Astrocyte (in vitro differentiated cells and primary cell): ENCODE data around the gene NEURL3. TPM values are rescaled to one million over a fixed set of nuclear protein-coding genes. Genes with fewer than 3 reads are reported as not detected.

Experiments
- DNase-seq: peaks from one replicate; pipeline ENCODE4 v3.0.0-alpha.2; 2010; ENCODE audit warnings: low read depth
- FAIRE-seq: peaks from 2 replicates; lab custom pipeline; 2011; peaks lifted over from hg19 to GRCh38; lab: Jason Lieb, UNC
- H2AFZ ChIP-seq: 2 replicates; pipeline ENCODE4 v1.6.0; 2012; ENCODE audit warnings: low read depth, low read length, inconsistent platforms
- H3K27ac ChIP-seq: 2 replicates; pipeline ENCODE4 v1.5.1; 2011; ENCODE audit warnings: low read depth, low read length, inconsistent platforms
- H3K27me3 ChIP-seq: 2 replicates; pipeline ENCODE4 v1.6.0; 2011; ENCODE audit warnings: low read length, inconsistent platforms; ENCODE audit not compliant: insufficient read depth
- H3K36me3 ChIP-seq: 2 replicates; pipeline ENCODE4 v1.5.1; 2011; ENCODE audit warnings: low read length, inconsistent platforms; ENCODE audit not compliant: insufficient read depth
- H3K4me1 ChIP-seq: 2 replicates; pipeline ENCODE4 v1.5.1; 2011; ENCODE audit warnings: low read length, inconsistent platforms; ENCODE audit not compliant: insufficient read depth
- H3K4me2 ChIP-seq: 2 replicates; pipeline ENCODE4 v1.6.0; 2012; ENCODE audit warnings: low read length, inconsistent platforms
- H3K4me3 ChIP-seq: 2 replicates; pipeline ENCODE4 v1.5.1; 2011; ENCODE audit warnings: low read depth, mild to moderate bottlenecking, low read length, inconsistent platforms; ENCODE audit not compliant: insufficient read depth
- H3K79me2 ChIP-seq: 2 replicates; pipeline ENCODE4 v1.6.0; 2012; ENCODE audit warnings: mild to moderate bottlenecking, low read length, inconsistent platforms; ENCODE audit not compliant: insufficient read depth
- H3K9ac ChIP-seq: 2 replicates; pipeline ENCODE4 v1.6.0; 2012; ENCODE audit warnings: mild to moderate bottlenecking, low read length, inconsistent platforms
- H3K9me3 ChIP-seq: 2 replicates; pipeline ENCODE4 v1.5.1; 2012; ENCODE audit warnings: low read depth, mild to moderate bottlenecking, low read length, inconsistent platforms; ENCODE audit not compliant: insufficient read depth
- H4K20me1 ChIP-seq: 2 replicates; pipeline ENCODE4 v1.6.0; 2012; ENCODE audit warnings: low read length, inconsistent platforms; ENCODE audit not compliant: insufficient read depth
- H3K27ac Mint-ChIP-seq: one replicate; pipeline ENCODE4 v1.8.0; 2021; ENCODE audit warnings: mild to moderate bottlenecking, mixed read lengths; ENCODE audit not compliant: unreplicated experiment
- H3K27me3 Mint-ChIP-seq: one replicate; pipeline ENCODE4 v1.8.0; 2021; ENCODE audit warnings: low read depth, mixed read lengths; ENCODE audit not compliant: unreplicated experiment
- H3K36me3 Mint-ChIP-seq: one replicate; pipeline ENCODE4 v1.8.0; 2021; ENCODE audit warnings: low read depth, mixed read lengths; ENCODE audit not compliant: unreplicated experiment
- H3K4me1 Mint-ChIP-seq: one replicate; pipeline ENCODE4 v1.8.0; 2021; ENCODE audit warnings: low read depth, mixed read lengths; ENCODE audit not compliant: unreplicated experiment
- H3K4me3 Mint-ChIP-seq: one replicate; pipeline ENCODE4 v1.8.0; 2021; ENCODE audit warnings: mild to moderate bottlenecking, moderate library complexity, mixed read lengths; ENCODE audit not compliant: unreplicated experiment
- H3K9me3 Mint-ChIP-seq: one replicate; pipeline ENCODE4 v1.8.0; 2021; ENCODE audit warnings: mild to moderate bottlenecking, mixed read lengths; ENCODE audit not compliant: unreplicated experiment
- CTCF ChIP-seq: IDR thresholded peaks from 2 replicates; pipeline ENCODE4 v1.5.1; 2011; ENCODE audit warnings: low read depth, mild to moderate bottlenecking, inconsistent platforms, low read length, moderate library complexity; ENCODE audit not compliant: insufficient read depth
- EZH2 ChIP-seq: IDR thresholded peaks from 2 replicates; pipeline ENCODE4 v1.6.1; 2012; ENCODE audit warnings: mild to moderate bottlenecking, low read length, inconsistent platforms; ENCODE audit not compliant: insufficient read depth
- total RNA-seq: library from RNA; stranded (reverse); gene quantifications from 2 replicates; pipeline ENCODE4 v1.2.1, GENCODE V29; 2021

The NEURL3 gene
- total RNA-seq, 1 donor from 2014 or later, result 0.34 TPM

DNA sequence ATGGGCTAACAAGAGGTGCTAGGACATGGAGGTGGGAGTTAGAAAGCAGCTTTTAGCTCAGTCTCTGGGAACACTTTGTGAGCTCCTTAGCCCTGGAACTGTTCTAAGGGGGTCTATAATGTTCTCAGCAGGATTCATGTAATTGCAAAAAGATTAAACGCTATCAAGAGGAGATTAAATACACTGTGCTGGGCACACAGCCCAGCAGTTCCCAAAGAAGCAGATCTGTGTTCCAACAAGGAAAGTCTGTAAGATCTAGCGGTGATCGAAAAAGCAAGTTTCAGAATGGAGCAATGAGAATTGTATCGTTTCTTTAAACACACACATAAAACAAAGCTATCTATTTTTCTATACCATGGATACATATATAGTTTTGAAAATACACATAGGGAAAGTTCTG, 29.0 kb upstream of the NEURL3 start:
- Histone ChIP-seq H3K4me3 (no peak overlapping the region), H3K36me3 (no peaks in the 10 kb centered on the region), H3K9ac (peak overlapping the region; percentile 3), H3K27me3 (no peaks in the 10 kb centered on the region), H3K9me3 (no peaks in the 10 kb centered on the region), H2AFZ (no peak overlapping the region), H3K79me2 (peaks cover 23% of the 10 kb centered on the region), H3K4me2 (no peak overlapping the region), H3K4me1 (peaks cover 43% of the 10 kb centered on the region), H4K20me1 (peaks cover 22% of the 10 kb centered on the region), H3K27ac (no peak overlapping the region)
- no peak overlapping the region for H3K4me3 Mint-ChIP-seq
- H3K4me1 Mint-ChIP-seq, result peaks cover 17% of the 10 kb centered on the region
- no peak for TF ChIP-seq CTCF
- TF ChIP-seq EZH2, result no peak
- H3K27me3 Mint-ChIP-seq, result peaks cover 2% of the 10 kb centered on the region
- no peaks in the 10 kb centered on the region for H3K9me3 Mint-ChIP-seq
- DNase-seq (no peak), FAIRE-seq (no peak)
- no peaks in the 10 kb centered on the region for H3K36me3 Mint-ChIP-seq
- peak overlapping the region; percentile 17 for H3K27ac Mint-ChIP-seq

DNA sequence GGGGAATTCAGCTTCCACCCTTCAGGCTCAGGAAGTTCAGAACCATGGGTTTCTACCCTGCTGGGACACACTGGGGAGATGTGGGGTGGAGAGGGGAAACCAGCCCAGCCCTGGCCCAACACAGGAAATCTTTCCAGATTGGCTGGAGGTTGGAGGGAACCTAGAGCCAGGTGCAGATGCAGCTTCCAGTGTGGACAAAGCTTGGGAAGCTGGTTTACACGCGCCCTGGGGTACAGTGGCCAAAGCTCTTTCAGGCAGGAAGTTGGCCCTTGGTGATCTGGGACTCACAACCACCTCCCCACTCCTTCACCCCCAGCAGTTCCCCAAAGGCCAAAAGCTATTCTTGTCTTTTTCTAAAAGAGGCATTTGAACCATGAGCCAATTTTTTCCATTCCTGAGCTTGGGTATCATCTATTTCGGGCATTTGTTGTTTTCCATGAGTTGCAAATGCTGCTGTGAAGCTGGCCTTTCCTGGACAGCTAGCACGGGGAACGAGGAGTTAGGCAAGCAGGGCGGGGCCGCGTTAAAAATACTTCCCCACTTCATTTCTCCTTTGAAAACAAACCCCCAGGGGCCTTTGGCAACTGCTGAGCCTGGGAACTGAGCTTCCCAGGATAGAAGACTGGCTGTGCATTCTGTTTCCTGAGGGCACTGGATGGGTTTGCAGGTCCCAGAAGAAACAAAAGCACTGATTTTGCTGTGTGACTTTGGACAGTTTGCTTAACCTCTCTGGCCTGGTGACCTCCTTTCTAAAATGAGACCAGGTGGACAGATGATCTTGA, 28.3 kb upstream of the NEURL3 start:
- Histone ChIP-seq H3K4me1 (peaks cover 39% of the 10 kb centered on the region), H3K4me3 (no peak overlapping the region), H3K27ac (peak overlapping the region; percentile 24), H2AFZ (no peak overlapping the region), H3K27me3 (no peaks in the 10 kb centered on the region), H3K9me3 (no peaks in the 10 kb centered on the region), H3K79me2 (peaks cover 17% of the 10 kb centered on the region), H4K20me1 (peaks cover 16% of the 10 kb centered on the region), H3K4me2 (peak overlapping the region; percentile 9), H3K9ac (peak overlapping the region; percentile 3), H3K36me3 (no peaks in the 10 kb centered on the region)
- Mint-ChIP-seq H3K36me3 (no peaks in the 10 kb centered on the region), H3K27ac (peak overlapping the region; percentile 17), H3K27me3 (peaks cover 2% of the 10 kb centered on the region), H3K4me1 (peaks cover 13% of the 10 kb centered on the region), H3K4me3 (no peak overlapping the region), H3K9me3 (no peaks in the 10 kb centered on the region)
- no peak for TF ChIP-seq CTCF
- no peak for TF ChIP-seq EZH2
- FAIRE-seq, result no peak
- peak; percentile 26 for DNase-seq

GRCh38 chr2:96532641-96533291, 27.6 kb upstream of the NEURL3 start:
- Histone ChIP-seq H3K27ac (peak overlapping the region; percentile 61), H3K9me3 (no peaks in the 10 kb centered on the region), H3K4me2 (peak overlapping the region; percentile 84), H3K4me3 (no peak overlapping the region), H2AFZ (peak overlapping the region; percentile 64), H3K9ac (peak overlapping the region; percentile 39), H3K79me2 (peaks cover 9% of the 10 kb centered on the region), H3K36me3 (no peaks in the 10 kb centered on the region), H4K20me1 (peaks cover 8% of the 10 kb centered on the region), H3K27me3 (no peaks in the 10 kb centered on the region), H3K4me1 (peaks cover 39% of the 10 kb centered on the region)
- Mint-ChIP-seq H3K36me3 (no peaks in the 10 kb centered on the region), H3K4me1 (peaks cover 15% of the 10 kb centered on the region), H3K27me3 (peaks cover 2% of the 10 kb centered on the region), H3K9me3 (no peaks in the 10 kb centered on the region), H3K27ac (peak overlapping the region; percentile 58), H3K4me3 (no peak overlapping the region)
- DNase-seq (no peak), FAIRE-seq (no peak)
- TF ChIP-seq CTCF (no peak), EZH2 (no peak)
